HEK293 (cell line): ENCODE data around the gene CFAP58.

Experiments
- CTCF ChIA-PET: fragments of 350-600 bp; formaldehyde crosslinking; extraction: SDS; loops from one replicate; lab custom pipeline; 2021; ENCODE audit warnings: antibody characterized with exemption; lab: Yijun Ruan, JAX
- POLR2A ChIA-PET: fragments of 300-600 bp; formaldehyde crosslinking; extraction: SDS; loops from one replicate; lab custom pipeline; 2020; ENCODE audit warnings: antibody characterized with exemption, inconsistent platforms; lab: Yijun Ruan, JAX
- H3K27ac ChIP-seq: fragments of 200-500 bp; sonication (Bioruptor generic); 2 replicates; pipeline ENCODE4 v1.5.1; 2014; ENCODE audit warnings: low read depth, low read length, control low read depth, inconsistent platforms; ENCODE audit errors: extremely low read depth
- H3K36me3 ChIP-seq, 2 experiments: fragments of 200-500 bp in 1 of 2; sonication (Bioruptor generic) in 1 of 2; 1 replicate in 1 of 2; 2 replicates in 1 of 2; pipeline ENCODE4 v1.5.1; 2014 to 2017; ENCODE audit warnings: inconsistent platforms in 2 of 2, low read length in 2 of 2; ENCODE audit not compliant: control insufficient read depth in 2 of 2, insufficient read depth in 1 of 2
- H3K4me1 ChIP-seq: fragments of 200-500 bp; sonication (Bioruptor generic); 2 replicates; pipeline ENCODE4 v1.5.1; 2014; ENCODE audit warnings: mild to moderate bottlenecking, low read length, inconsistent platforms; ENCODE audit not compliant: control insufficient read depth, insufficient read depth
- H3K4me3 ChIP-seq: 2 replicates; pipeline ENCODE4 v1.5.1; 2011; ENCODE audit warnings: low read depth, mild to moderate bottlenecking, control low read depth, low read length, moderate library complexity
- H3K9me3 ChIP-seq: fragments of 200-500 bp; sonication (Bioruptor generic); 2 replicates; pipeline ENCODE4 v1.5.1; 2014; ENCODE audit warnings: low read depth, low read length, inconsistent platforms; ENCODE audit not compliant: control insufficient read depth, insufficient read depth
- AEBP2 ChIP-seq: fragments of 450-650 bp; formaldehyde crosslinking; IDR thresholded peaks from 2 replicates; pipeline ENCODE4 v1.5.1; 2016; ENCODE audit warnings: missing biosample characterization, missing genetic modification characterization, borderline replicate concordance
- GLI2 ChIP-seq: fragments of 450-650 bp; formaldehyde crosslinking; IDR thresholded peaks from 2 replicates; pipeline ENCODE4; 2017; ENCODE audit warnings: missing biosample characterization, missing genetic modification characterization, low read depth, borderline replicate concordance
- PRDM1 ChIP-seq: fragments of 450-650 bp; formaldehyde crosslinking; IDR thresholded peaks from 2 replicates; pipeline ENCODE4; 2016; ENCODE audit warnings: missing biosample characterization, missing genetic modification characterization
- PRDM10 ChIP-seq: fragments of 450-650 bp; formaldehyde crosslinking; IDR thresholded peaks from 2 replicates; pipeline ENCODE4 v1.5.1; 2016; ENCODE audit warnings: missing biosample characterization, missing genetic modification characterization
- SALL2 ChIP-seq: fragments of 450-650 bp; formaldehyde crosslinking; IDR thresholded peaks from 2 replicates; pipeline ENCODE4 v1.5.0; 2017; ENCODE audit warnings: missing biosample characterization, mild to moderate bottlenecking, missing genetic modification characterization, borderline replicate concordance
- SCRT2 ChIP-seq: fragments of 450-650 bp; formaldehyde crosslinking; IDR thresholded peaks from 2 replicates; pipeline ENCODE4 v1.5.1; 2016; ENCODE audit warnings: missing biosample characterization, missing genetic modification characterization
- ZNF2 ChIP-seq: fragments of 450-650 bp; formaldehyde crosslinking; IDR thresholded peaks from 2 replicates; pipeline ENCODE4 v1.5.1; 2016; ENCODE audit warnings: missing biosample characterization, missing genetic modification characterization
- ZNF202 ChIP-seq: fragments of 450-650 bp; formaldehyde crosslinking; IDR thresholded peaks from 2 replicates; pipeline ENCODE4 v1.5.1; 2016; ENCODE audit warnings: missing biosample characterization, missing genetic modification characterization, borderline replicate concordance
- ZNF274 ChIP-seq, 2 experiments: fragments of 200-500 bp in 1 of 2; fragments of 450-650 bp in 1 of 2; sonication (Bioruptor generic) in 1 of 2; formaldehyde crosslinking in 1 of 2; IDR thresholded peaks; 2 replicates each; pipeline versions ENCODE4 v1.5.1 to v1.6.1; 2014 to 2016; ENCODE audit warnings: borderline replicate concordance in 1 of 2, inconsistent platforms in 1 of 2, low read length in 1 of 2, missing biosample characterization in 1 of 2, missing genetic modification characterization in 1 of 2
- ZNF529 ChIP-seq: fragments of 450-650 bp; formaldehyde crosslinking; IDR thresholded peaks from 2 replicates; pipeline ENCODE4 v1.5.1; 2017; ENCODE audit warnings: missing genetic modification characterization, missing biosample characterization; ENCODE audit not compliant: insufficient replicate concordance
- ZNF544 ChIP-seq: fragments of 450-650 bp; formaldehyde crosslinking; IDR thresholded peaks from 2 replicates; pipeline ENCODE4 v1.5.0; 2017; ENCODE audit warnings: missing biosample characterization, missing genetic modification characterization
- ZNF747 ChIP-seq: fragments of 450-650 bp; formaldehyde crosslinking; IDR thresholded peaks from 2 replicates; pipeline ENCODE4 v1.5.1; 2016; ENCODE audit warnings: missing biosample characterization, missing genetic modification characterization
- ZNF830 ChIP-seq: fragments of 450-650 bp; IDR thresholded peaks from 2 replicates; pipeline ENCODE4 v1.5.0; 2018; ENCODE audit warnings: missing biosample characterization, missing genetic modification characterization, low read depth, mild to moderate bottlenecking, moderate library complexity
- ZNF843 ChIP-seq: fragments of 450-650 bp; formaldehyde crosslinking; IDR thresholded peaks from 2 replicates; pipeline ENCODE4 v1.5.1; 2016; ENCODE audit warnings: missing biosample characterization, missing genetic modification characterization
- TF ChIP-seq, protein P1 (sequence below): fragments of 450-650 bp; formaldehyde crosslinking; IDR thresholded peaks from 2 replicates; pipeline ENCODE4 v1.5.1; 2016; ENCODE audit warnings: missing biosample characterization, missing genetic modification characterization
- TF ChIP-seq, protein P2 (sequence below): fragments of 450-650 bp; formaldehyde crosslinking; IDR thresholded peaks from 2 replicates; pipeline ENCODE4 v1.5.1; 2016; ENCODE audit warnings: missing biosample characterization, missing genetic modification characterization

The CFAP58 gene

DNA sequence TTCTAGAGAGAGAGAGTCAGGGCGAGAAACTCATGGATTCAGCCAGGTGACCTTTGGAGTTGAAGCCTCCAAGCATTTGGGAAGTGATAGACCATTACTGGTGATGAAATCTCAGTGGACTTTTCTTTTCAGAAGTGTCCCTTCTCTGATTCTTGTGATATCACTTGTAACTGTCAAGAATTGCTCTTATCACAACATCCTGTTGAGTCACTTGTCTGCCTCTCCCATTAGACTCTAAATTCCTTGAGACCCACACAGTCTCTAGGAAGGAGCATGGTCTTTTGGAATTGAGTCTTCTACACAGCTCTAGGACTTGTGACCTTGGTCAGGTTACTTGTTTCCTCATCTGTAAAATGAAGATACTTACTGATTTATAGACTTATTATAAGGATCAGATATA, 81.0 kb downstream of the CFAP58 start (continued):
- no peak for TF ChIP-seq ZNF202 (tag by site-specific recombination)
- no peak for TF ChIP-seq SCRT2 (tag by site-specific recombination)
- TF ChIP-seq ZNF2: no peak
- no peak for TF ChIP-seq ZNF544 (tag by site-specific recombination)
- TF ChIP-seq, protein P1, sequence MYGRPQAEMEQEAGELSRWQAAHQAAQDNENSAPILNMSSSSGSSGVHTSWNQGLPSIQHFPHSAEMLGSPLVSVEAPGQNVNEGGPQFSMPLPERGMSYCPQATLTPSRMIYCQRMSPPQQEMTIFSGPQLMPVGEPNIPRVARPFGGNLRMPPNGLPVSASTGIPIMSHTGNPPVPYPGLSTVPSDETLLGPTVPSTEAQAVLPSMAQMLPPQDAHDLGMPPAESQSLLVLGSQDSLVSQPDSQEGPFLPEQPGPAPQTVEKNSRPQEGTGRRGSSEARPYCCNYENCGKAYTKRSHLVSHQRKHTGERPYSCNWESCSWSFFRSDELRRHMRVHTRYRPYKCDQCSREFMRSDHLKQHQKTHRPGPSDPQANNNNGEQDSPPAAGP (tag by site-specific recombination): no peak
- no peak for TF ChIP-seq ZNF747 (tag by site-specific recombination)

DNA sequence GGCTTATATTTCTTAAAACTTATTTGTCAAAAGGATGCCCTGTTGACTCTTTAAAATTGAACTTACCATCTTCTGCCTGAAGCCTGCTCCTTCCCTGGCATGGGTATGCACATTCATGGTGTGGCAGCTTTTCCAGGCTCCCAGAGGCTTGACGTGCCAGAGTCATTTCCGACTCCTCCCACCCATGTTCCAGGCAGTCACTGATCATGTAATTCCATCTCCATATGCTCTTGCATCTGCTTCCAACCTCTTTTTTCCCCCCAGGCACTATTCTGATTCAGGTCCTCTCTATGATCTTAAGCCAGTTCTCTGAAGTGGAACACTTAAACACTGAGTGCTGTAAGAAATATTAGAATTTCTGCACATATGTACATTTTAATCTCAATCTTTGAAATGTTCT, 82.2 kb downstream of the CFAP58 start:
- Histone ChIP-seq H3K36me3 (no peaks in the 10 kb centered on the region), H3K9me3 (no peaks in the 10 kb centered on the region), H3K4me3 (no peak overlapping the region), H3K27ac (no peak overlapping the region), H3K4me1 (no peaks in the 10 kb centered on the region)
- no peak for TF ChIP-seq AEBP2 (tag by site-specific recombination)
- TF ChIP-seq, protein P2, sequence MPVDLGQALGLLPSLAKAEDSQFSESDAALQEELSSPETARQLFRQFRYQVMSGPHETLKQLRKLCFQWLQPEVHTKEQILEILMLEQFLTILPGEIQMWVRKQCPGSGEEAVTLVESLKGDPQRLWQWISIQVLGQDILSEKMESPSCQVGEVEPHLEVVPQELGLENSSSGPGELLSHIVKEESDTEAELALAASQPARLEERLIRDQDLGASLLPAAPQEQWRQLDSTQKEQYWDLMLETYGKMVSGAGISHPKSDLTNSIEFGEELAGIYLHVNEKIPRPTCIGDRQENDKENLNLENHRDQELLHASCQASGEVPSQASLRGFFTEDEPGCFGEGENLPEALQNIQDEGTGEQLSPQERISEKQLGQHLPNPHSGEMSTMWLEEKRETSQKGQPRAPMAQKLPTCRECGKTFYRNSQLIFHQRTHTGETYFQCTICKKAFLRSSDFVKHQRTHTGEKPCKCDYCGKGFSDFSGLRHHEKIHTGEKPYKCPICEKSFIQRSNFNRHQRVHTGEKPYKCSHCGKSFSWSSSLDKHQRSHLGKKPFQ: no peak
- TF ChIP-seq ZNF830 (tag by site-specific recombination): no peak
- no peak for TF ChIP-seq ZNF843 (tag by site-specific recombination)
- TF ChIP-seq PRDM10 (tag by site-specific recombination): no peak
- TF ChIP-seq SALL2 (tag by site-specific recombination): no peak
- TF ChIP-seq ZNF274 (IDR thresholded peaks at IDR 0.05; ENCODE audit: low read length): no peak
- no peak for TF ChIP-seq ZNF274 (tag by site-specific recombination; IDR thresholded peaks at IDR 0.05; ENCODE audit: borderline replicate concordance)
- no peak for TF ChIP-seq PRDM1 (tag by site-specific recombination)
- TF ChIP-seq ZNF529 (tag by site-specific recombination): no peak
- TF ChIP-seq GLI2 (tag by site-specific recombination): no peak
- ChIA-PET POLR2A (interaction anchor here (0.6 kb wide), 1 partner anchor 10 kb away, joined by 3 read pairs; no protein-coding TSS in a partner anchor), CTCF (interaction anchor here (2.2 kb wide), 1 partner anchor 29 kb away, joined by 7 read pairs; no protein-coding TSS in a partner anchor)
